ENCODE results near the gene FGF11.

DNA sequence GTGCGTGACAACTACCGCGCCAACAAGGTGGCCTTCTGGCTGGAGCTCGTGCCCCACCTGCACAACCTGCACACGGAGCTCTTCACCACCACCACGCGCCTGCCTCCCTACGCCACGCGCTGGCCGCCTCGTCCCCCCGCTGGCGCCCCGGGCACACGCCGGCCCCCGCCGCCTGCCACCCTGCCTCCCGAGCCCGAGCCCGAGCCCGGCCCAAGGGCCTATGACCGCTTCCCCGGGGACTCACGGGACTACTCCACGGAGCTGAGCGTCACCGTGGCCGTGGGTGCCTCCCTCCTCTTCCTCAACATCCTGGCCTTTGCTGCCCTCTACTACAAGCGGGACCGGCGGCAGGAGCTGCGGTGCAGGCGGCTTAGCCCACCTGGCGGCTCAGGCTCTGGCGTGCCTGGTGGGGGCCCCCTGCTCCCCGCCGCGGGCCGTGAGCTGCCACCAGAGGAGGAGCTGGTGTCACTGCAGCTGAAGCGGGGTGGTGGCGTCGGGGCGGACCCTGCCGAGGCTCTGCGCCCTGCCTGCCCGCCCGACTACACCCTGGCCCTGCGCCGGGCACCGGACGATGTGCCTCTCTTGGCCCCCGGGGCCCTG lies 22.2 kb upstream of the FGF11 start:
- TF ChIP-seq CTCF (conservative IDR thresholded peaks at IDR 0.05 in 1 of 2, IDR thresholded peaks at IDR 0.05 in 1 of 2; ENCODE audit: extremely low read depth in 1 of 2, insufficient read depth in 1 of 2, low read depth in 1 of 2, low read length in 2 of 2) (no peak), EZH2 (IDR thresholded peaks at IDR 0.05; ENCODE audit: borderline replicate concordance, low read length) (no peak)
